Trophoblast cell (in vitro differentiated cells and primary cell): ENCODE results near the gene CKM.
"Not testable (repeated sequence)": the region's sequence is repeated elsewhere in the genome, so short reads cannot be mapped to it uniquely, and the experiment has no call there.

Experiments
- DNase-seq, 2 donors: peaks; one replicate each; pipeline ENCODE4 v3.0.0-alpha.2; 2016
- H2AFZ ChIP-seq: 2 replicates; pipeline ENCODE4 v1.6.1; 2013; ENCODE audit warnings: low read length, moderate library complexity, mild to moderate bottlenecking; ENCODE audit not compliant: insufficient read depth, poor library complexity
- H2AK5ac ChIP-seq: 2 replicates; pipeline ENCODE4 v1.6.1; 2013; ENCODE audit warnings: mild to moderate bottlenecking, low read length
- H2BK120ac ChIP-seq: 2 replicates; pipeline ENCODE4 v1.6.1; 2013; ENCODE audit warnings: low read length, mild to moderate bottlenecking, moderate library complexity; ENCODE audit not compliant: insufficient read depth, poor library complexity
- H2BK12ac ChIP-seq: 2 replicates; pipeline ENCODE4 v1.6.1; 2013; ENCODE audit warnings: mild to moderate bottlenecking, low read length, moderate library complexity
- H2BK5ac ChIP-seq: 2 replicates; pipeline ENCODE4 v1.6.1; 2013; ENCODE audit warnings: low read length, low read depth, moderate library complexity, mild to moderate bottlenecking; ENCODE audit not compliant: poor library complexity
- H3K14ac ChIP-seq: 2 replicates; pipeline ENCODE4 v1.6.1; 2013; ENCODE audit warnings: mild to moderate bottlenecking, low read length
- H3K18ac ChIP-seq: 2 replicates; pipeline ENCODE4 v1.6.1; 2013; ENCODE audit warnings: mild to moderate bottlenecking, low read length
- H3K23ac ChIP-seq: 2 replicates; pipeline ENCODE4 v1.6.1; 2013; ENCODE audit warnings: low read length
- H3K27ac ChIP-seq: 2 replicates; pipeline ENCODE4 v1.5.1; 2013; ENCODE audit warnings: low read depth, mild to moderate bottlenecking, inconsistent platforms, low read length, moderate library complexity
- H3K27me3 ChIP-seq: 2 replicates; pipeline ENCODE4 v1.6.1; 2013; ENCODE audit warnings: inconsistent platforms, mild to moderate bottlenecking, low read length, moderate library complexity; ENCODE audit not compliant: insufficient read depth
- H3K36me3 ChIP-seq, 2 experiments: 1 replicate in 1 of 2; 2 replicates in 1 of 2; pipeline ENCODE4 v1.6.1; 2013; ENCODE audit warnings: low read length in 2 of 2, mild to moderate bottlenecking in 2 of 2, moderate library complexity in 1 of 2; ENCODE audit not compliant: insufficient read depth in 2 of 2, control insufficient read depth in 1 of 2
- H3K4ac ChIP-seq: 2 replicates; pipeline ENCODE4 v1.6.1; 2013; ENCODE audit warnings: low read depth, mild to moderate bottlenecking, low read length, moderate library complexity
- H3K4me1 ChIP-seq, 2 experiments: 1 replicate in 1 of 2; 2 replicates in 1 of 2; pipeline ENCODE4 v1.6.1; 2013; ENCODE audit warnings: low read length in 2 of 2, mild to moderate bottlenecking in 2 of 2, moderate library complexity in 1 of 2; ENCODE audit not compliant: insufficient read depth in 2 of 2, control insufficient read depth in 1 of 2
- H3K4me2 ChIP-seq: 2 replicates; pipeline ENCODE4 v1.6.1; 2013; ENCODE audit warnings: inconsistent platforms, mild to moderate bottlenecking, low read length, moderate library complexity
- H3K4me3 ChIP-seq: 2 replicates; pipeline ENCODE4 v1.5.1; 2013; ENCODE audit warnings: mild to moderate bottlenecking, low read depth, low read length, inconsistent platforms
- H3K79me1 ChIP-seq: one replicate; pipeline ENCODE4 v1.6.1; 2013; ENCODE audit warnings: low read length
- H3K79me2 ChIP-seq: 2 replicates; pipeline ENCODE4 v1.6.1; 2013; ENCODE audit warnings: low read length, mild to moderate bottlenecking; ENCODE audit not compliant: control insufficient read depth, insufficient read depth, poor library complexity
- H3K9ac ChIP-seq: 2 replicates; pipeline ENCODE4 v1.6.1; 2013; ENCODE audit warnings: mild to moderate bottlenecking, low read length
- H3K9me3 ChIP-seq: 2 replicates; pipeline ENCODE4 v1.6.1; 2013; ENCODE audit warnings: low read depth, mild to moderate bottlenecking, control low read depth, inconsistent platforms, low read length; ENCODE audit not compliant: insufficient read depth
- H4K12ac ChIP-seq: 2 replicates; pipeline ENCODE4 v1.6.1; 2013; ENCODE audit warnings: low read depth, mild to moderate bottlenecking, low read length, moderate library complexity
- H4K8ac ChIP-seq: 2 replicates; pipeline ENCODE4 v1.6.1; 2013; ENCODE audit warnings: low read depth, mild to moderate bottlenecking, low read length, moderate library complexity
- H4K91ac ChIP-seq: one replicate; pipeline ENCODE4 v1.6.1; 2013; ENCODE audit warnings: low read depth, mild to moderate bottlenecking, low read length, moderate library complexity
- WGBS: extraction: QIAGEN DNeasy Blood & Tissue Kit; methylation state at CpG from one replicate; pipeline ENCODE4 v1.1.7; 2013; ENCODE audit warnings: missing lambda C conversion rate; ENCODE audit not compliant: insufficient read length, insufficient coverage; ENCODE audit errors: extremely low coverage; 5-methylcytosine and 5-hydroxymethylcytosine counted together

Gene CKM

GRCh38 chr19:45309322-45309721, 13.4 kb downstream of the CKM start:
- not testable (repeated sequence) for H2BK120ac ChIP-seq, H4K8ac ChIP-seq, DNase-seq, H3K4me3 ChIP-seq, H3K27me3 ChIP-seq, H2AFZ ChIP-seq, H3K23ac ChIP-seq, H3K79me1 ChIP-seq, H3K4ac ChIP-seq, H3K9ac ChIP-seq, H3K4me2 ChIP-seq, H2AK5ac ChIP-seq, H3K79me2 ChIP-seq, H4K91ac ChIP-seq, H3K9me3 ChIP-seq, H2BK5ac ChIP-seq, H3K36me3 ChIP-seq, H3K14ac ChIP-seq, H2BK12ac ChIP-seq, H3K27ac ChIP-seq, H3K4me1 ChIP-seq, H4K12ac ChIP-seq, H3K18ac ChIP-seq
- no CpG with 5 or more reads among the region's 8 CpGs for WGBS

- H3K14ac ChIP-seq = no peak overlapping the region
- no peak overlapping the region for H3K23ac ChIP-seq
- no peak overlapping the region for H2AFZ ChIP-seq
- no peak overlapping the region for H2BK12ac ChIP-seq
- no peak overlapping the region for H3K27ac ChIP-seq
- H3K4ac ChIP-seq = no peak overlapping the region
- H3K79me1 ChIP-seq = no peaks in the 10 kb centered on the region
- no peaks in the 10 kb centered on the region for H3K79me2 ChIP-seq
- no peak for DNase-seq
- no peak overlapping the region for H2BK5ac ChIP-seq
- H3K4me2 ChIP-seq = no peak overlapping the region
- H2BK120ac ChIP-seq = no peak overlapping the region
- H4K8ac ChIP-seq = no peak overlapping the region
- no peak overlapping the region for H3K9ac ChIP-seq
- H2AK5ac ChIP-seq = no peak overlapping the region
- peaks cover 6% of the 10 kb centered on the region for H3K9me3 ChIP-seq
- no CpG with 5 or more reads among the region's 19 CpGs for WGBS
- H4K12ac ChIP-seq = no peak overlapping the region
- H3K4me1 ChIP-seq = no peaks in the 10 kb centered on the region
- peaks cover 0 to 5% of the 10 kb centered on the region in 2 experiments for H3K36me3 ChIP-seq
- H3K18ac ChIP-seq = no peak overlapping the region
- H3K4me3 ChIP-seq = no peak overlapping the region
- no peaks in the 10 kb centered on the region for H3K27me3 ChIP-seq
- H4K91ac ChIP-seq = no peak overlapping the region
Observed at GRCh38 chr19:45307361-45307760, 15.3 kb downstream of the CKM start.

DNA sequence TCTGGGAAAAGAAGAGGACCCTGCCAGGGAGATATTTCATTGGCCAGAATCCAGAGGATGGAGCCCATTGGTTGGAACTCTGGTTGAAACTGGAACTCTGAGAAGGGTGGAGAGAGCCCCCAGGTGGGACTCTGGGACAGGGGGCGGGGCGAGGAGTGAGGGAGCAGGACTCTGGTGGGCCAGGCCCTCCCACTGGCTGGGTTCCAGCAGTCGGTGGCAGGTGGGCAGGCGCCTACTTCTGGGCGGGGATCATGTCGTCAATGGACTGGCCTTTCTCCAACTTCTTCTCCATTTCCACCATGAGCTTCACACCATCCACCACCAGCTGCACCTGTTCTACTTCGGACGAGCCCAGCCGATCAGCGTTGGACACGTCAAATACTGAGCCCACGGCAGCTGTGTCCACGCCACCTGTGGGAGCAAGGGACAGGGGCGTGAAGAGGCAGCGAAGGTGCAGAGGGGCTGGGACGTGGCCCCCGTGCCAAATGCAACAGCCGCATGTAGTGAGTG, 16.1 kb downstream of the CKM start:
- Histone ChIP-seq H3K4me2 (no peak overlapping the region), H3K79me2 (no peaks in the 10 kb centered on the region), H3K23ac (no peak overlapping the region), H3K27me3 (no peaks in the 10 kb centered on the region), H3K27ac (no peak overlapping the region), H4K91ac (no peak overlapping the region), H3K79me1 (no peaks in the 10 kb centered on the region), H2BK12ac (no peak overlapping the region), H3K9me3 (peaks cover 6% of the 10 kb centered on the region), H3K4me3 (no peak overlapping the region), H2BK5ac (no peak overlapping the region), H4K12ac (no peak overlapping the region), H2AFZ (no peak overlapping the region), H3K36me3 (peaks cover 0 to 9% of the 10 kb centered on the region in 2 experiments), H2BK120ac (no peak overlapping the region), H3K9ac (no peak overlapping the region), H2AK5ac (no peak overlapping the region), H3K4me1 (no peaks in the 10 kb centered on the region), H3K14ac (no peak overlapping the region), H3K4ac (no peak overlapping the region), H4K8ac (no peak overlapping the region), H3K18ac (no peak overlapping the region)
- WGBS = no CpG with 5 or more reads among the region's 18 CpGs
- DNase-seq = no peak

DNA sequence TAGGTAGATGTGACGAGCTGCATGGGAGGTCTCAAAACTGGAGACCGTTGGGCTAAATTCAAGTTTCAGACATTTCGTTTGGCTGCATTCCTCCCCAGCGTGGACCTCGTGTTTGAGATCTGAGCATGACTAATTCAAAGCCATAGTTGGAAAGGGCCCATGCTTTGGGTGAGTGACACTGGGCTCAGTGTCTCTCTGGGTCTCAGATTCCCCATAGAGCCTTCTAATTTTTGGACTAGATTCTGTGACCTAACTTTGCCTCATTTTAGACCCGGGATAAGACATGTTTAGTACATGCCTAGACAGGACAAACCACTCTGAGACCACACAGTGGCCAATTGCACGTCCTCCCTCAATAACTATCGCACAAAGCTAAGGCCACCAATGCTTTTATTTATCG, 16.6 kb downstream of the CKM start:
- Histone ChIP-seq H3K9ac (no peak overlapping the region), H3K18ac (no peak overlapping the region), H3K4me3 (no peak overlapping the region), H3K79me1 (no peaks in the 10 kb centered on the region), H3K4me1 (no peaks in the 10 kb centered on the region), H3K23ac (no peak overlapping the region), H2BK5ac (no peak overlapping the region), H2AFZ (no peak overlapping the region), H3K14ac (no peak overlapping the region), H3K9me3 (peaks cover 6% of the 10 kb centered on the region), H3K4ac (no peak overlapping the region), H2BK12ac (no peak overlapping the region), H3K79me2 (no peaks in the 10 kb centered on the region), H3K36me3 (peaks cover 0 to 9% of the 10 kb centered on the region in 2 experiments), H4K8ac (no peak overlapping the region), H3K27me3 (no peaks in the 10 kb centered on the region), H4K91ac (no peak overlapping the region), H3K27ac (no peak overlapping the region), H2AK5ac (no peak overlapping the region), H2BK120ac (no peak overlapping the region), H3K4me2 (no peak overlapping the region), H4K12ac (no peak overlapping the region)
- peak in 1 of 2 donors; percentile 18 for DNase-seq
- no CpG with 5 or more reads among the region's 9 CpGs for WGBS
